Activated naive CD4-positive, alpha-beta T cell treated with anti-CD3 and anti-CD28 coated beads, Interleukin-2, amount 50 U/mL, for 24 hours (primary cell): ENCODE results near the gene RAC3.

Experiments used
- H3K27ac Mint-ChIP-seq: one replicate; pipeline ENCODE4 v1.8.0; 2021; ENCODE audit warnings: mild to moderate bottlenecking, mixed read lengths
- H3K27me3 Mint-ChIP-seq: one replicate; pipeline ENCODE4 v1.8.0; 2021; ENCODE audit warnings: mixed read lengths
- H3K36me3 Mint-ChIP-seq: one replicate; pipeline ENCODE4 v1.8.0; 2021; ENCODE audit warnings: mixed read lengths
- H3K4me1 Mint-ChIP-seq: one replicate; pipeline ENCODE4 v1.8.0; 2021; ENCODE audit warnings: mixed read lengths
- H3K4me3 Mint-ChIP-seq: one replicate; pipeline ENCODE4 v1.8.0; 2021; ENCODE audit warnings: mild to moderate bottlenecking, mixed read lengths
- H3K9me3 Mint-ChIP-seq: one replicate; pipeline ENCODE4 v1.8.0; 2021; ENCODE audit warnings: mixed read lengths

The RAC3 gene

DNA sequence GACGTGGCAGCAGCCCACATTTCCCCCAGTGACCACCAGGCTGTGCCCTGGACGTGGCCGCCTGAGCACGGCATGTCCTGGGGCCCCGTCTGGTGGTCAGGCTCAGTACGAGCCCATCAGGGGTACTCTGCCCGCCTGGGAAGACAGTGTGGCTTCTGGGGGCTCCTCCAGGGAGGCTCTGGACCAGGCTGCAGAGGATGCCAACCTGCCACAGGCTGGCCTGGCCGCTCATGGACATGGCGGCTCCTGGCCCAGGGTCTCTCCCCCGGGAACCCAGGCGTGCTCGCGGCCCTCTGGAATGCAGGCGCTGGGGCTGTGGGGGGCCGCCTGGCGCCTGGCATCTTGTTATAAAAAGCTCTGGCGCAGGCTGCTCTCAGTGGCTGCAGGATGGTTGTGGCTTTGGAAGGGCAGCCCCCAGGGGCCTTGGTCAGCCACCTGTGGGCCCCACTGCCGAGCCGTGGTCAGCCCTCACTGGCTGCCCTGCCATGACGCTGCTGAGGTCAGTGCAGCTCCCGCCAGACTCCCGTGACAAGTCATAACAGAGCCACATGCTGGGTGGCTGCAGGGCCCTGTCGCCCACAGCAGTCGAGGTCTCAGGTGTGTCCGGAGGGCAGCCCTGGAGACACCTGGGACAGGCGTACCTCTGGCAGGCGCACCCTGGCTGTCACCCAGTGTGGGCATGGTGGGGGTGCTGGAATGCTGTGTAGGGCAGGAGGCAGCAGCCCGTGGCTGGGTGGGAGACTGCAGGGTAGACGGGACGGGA is 23.8 kb upstream of the RAC3 start:
- Mint-ChIP-seq H3K27ac (no peak overlapping the region), H3K4me3 (no peak overlapping the region), H3K4me1 (no peaks in the 10 kb centered on the region), H3K9me3 (no peaks in the 10 kb centered on the region), H3K27me3 (no peaks in the 10 kb centered on the region), H3K36me3 (no peaks in the 10 kb centered on the region)

DNA sequence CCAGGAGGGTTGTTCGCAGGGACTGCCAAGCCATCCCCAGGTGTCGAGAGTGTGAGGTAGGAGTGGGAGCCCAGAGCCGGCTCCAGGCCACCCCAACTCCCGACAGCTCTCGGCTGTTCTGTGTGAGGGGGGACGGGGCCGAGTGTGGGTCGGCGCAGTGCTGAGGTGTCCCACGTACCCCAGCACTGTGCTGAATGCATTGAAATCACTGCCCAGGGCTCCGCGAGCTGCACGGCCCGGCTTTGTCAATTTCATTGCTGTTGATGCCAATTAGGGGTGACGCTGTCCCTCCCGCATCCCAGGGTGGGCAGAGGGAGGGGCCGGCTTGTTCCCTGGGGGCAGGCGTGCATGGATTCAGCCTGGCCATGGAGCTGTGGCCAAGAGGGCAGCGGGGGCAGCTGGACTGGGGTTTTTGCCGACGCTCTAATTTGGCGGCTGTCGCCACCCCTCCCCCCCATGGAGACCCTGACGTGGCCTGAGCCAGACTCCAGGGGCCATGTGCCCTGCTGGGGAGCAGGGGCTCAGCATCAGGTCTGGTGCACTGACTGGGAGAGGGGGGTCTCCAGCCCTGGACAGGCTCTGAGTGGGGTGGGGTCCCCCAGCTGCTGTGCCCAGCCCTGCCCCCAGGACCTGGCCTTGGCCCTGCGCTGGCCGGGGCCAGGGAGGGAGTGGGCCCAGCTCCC is 23.1 kb upstream of the RAC3 start:
- no peak overlapping the region for H3K27ac Mint-ChIP-seq
- H3K4me3 Mint-ChIP-seq, result no peak overlapping the region
- no peaks in the 10 kb centered on the region for H3K9me3 Mint-ChIP-seq
- H3K36me3 Mint-ChIP-seq, result no peaks in the 10 kb centered on the region
- no peaks in the 10 kb centered on the region for H3K4me1 Mint-ChIP-seq
- no peaks in the 10 kb centered on the region for H3K27me3 Mint-ChIP-seq

DNA sequence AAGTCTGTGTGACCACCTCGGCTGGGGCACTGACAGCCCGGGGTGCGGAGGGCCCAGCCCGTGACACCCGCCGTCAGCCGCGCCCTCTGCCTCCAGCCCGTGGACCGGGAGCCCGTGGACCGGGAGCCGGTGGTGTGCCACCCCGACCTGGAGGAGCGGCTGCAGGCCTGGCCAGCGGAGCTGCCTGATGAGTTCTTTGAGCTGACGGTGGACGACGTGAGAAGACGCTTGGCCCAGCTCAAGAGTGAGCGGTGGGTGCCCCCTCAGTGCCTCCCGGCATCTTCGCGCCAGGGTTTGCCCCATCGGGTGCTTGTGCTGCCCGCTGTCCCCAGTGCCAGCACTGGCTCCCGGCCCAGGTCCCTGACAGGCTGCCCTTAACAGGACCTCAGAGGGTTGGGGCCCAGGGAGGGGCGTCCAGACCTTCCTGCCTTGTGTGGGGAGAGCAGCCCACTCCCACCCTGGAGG is 22.5 kb upstream of the RAC3 start:
- Mint-ChIP-seq H3K4me1 (no peaks in the 10 kb centered on the region), H3K4me3 (no peak overlapping the region), H3K27me3 (no peaks in the 10 kb centered on the region), H3K27ac (no peak overlapping the region), H3K9me3 (no peaks in the 10 kb centered on the region), H3K36me3 (no peaks in the 10 kb centered on the region)

DNA sequence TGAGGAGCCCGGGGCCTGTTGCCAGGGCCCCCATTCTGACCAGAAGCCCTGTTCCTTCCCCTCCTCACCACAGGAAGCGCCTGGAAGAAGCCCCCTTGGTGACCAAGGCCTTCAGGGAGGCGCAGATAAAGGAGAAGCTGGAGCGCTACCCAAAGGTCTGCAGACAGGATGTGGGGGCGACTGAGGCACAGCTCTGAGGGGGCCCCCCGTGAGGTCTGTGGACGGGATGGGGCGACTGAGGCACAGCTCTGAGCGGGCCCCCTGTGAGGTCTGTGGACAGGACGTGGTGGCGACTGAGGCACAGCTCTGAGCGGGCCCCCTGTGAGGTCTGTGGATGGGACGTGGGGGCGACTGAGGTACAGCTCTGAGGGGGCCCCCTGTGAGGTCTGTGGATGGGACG is 22.1 kb upstream of the RAC3 start:
- H3K27ac Mint-ChIP-seq, result no peak overlapping the region
- no peaks in the 10 kb centered on the region for H3K4me1 Mint-ChIP-seq
- no peaks in the 10 kb centered on the region for H3K9me3 Mint-ChIP-seq
- no peak overlapping the region for H3K4me3 Mint-ChIP-seq
- H3K36me3 Mint-ChIP-seq, result no peaks in the 10 kb centered on the region
- no peaks in the 10 kb centered on the region for H3K27me3 Mint-ChIP-seq

DNA sequence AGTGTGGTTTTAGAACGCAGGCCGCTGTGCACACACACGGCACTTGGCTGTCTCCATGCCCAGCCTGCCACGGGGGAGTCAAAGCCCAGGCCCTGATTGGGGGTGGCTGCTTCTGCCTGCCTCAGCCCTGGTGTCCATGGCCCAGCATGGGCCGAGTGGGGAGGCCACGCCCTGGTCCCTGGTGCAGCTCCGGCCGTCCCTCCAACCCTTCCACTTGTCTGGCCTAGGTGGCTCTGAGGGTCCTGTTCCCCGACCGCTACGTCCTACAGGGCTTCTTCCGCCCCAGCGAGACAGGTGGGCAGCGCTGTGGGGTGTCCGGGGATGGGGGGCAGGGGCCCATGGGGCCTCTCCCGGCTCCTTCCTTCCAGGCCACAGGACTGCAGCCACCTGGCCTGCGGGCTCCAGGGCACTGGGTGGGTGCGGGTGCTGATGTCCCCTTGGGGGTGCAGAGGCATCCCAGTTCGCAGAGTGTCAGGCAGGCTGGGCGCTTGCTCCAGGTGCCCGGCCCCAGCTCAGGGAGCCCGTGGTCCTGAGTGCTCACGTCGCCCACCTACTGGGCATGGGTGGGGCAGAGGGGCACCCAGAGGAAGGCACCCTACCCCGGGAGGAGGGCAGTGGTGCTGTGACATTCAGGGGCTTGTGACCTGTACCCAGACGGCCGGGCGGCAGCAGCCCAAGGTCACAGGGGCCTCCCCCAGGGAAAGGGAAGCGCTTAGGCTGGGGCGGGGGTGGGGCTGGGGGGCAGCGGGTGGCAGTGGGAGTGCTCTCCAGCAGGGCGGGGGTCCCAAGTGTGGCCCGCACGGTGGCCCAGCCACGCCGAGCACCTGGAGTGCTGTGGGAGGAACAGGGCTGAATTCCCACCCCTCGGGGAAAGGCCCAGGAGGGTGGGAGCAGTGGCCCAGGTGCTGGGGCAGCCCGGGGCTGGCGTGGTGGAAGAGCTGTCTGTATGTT is 20.6 kb upstream of the RAC3 start:
- no peak overlapping the region for H3K27ac Mint-ChIP-seq
- H3K4me3 Mint-ChIP-seq, result no peak overlapping the region
- no peaks in the 10 kb centered on the region for H3K36me3 Mint-ChIP-seq
- no peaks in the 10 kb centered on the region for H3K4me1 Mint-ChIP-seq
- H3K9me3 Mint-ChIP-seq, result no peaks in the 10 kb centered on the region
- H3K27me3 Mint-ChIP-seq, result no peaks in the 10 kb centered on the region

DNA sequence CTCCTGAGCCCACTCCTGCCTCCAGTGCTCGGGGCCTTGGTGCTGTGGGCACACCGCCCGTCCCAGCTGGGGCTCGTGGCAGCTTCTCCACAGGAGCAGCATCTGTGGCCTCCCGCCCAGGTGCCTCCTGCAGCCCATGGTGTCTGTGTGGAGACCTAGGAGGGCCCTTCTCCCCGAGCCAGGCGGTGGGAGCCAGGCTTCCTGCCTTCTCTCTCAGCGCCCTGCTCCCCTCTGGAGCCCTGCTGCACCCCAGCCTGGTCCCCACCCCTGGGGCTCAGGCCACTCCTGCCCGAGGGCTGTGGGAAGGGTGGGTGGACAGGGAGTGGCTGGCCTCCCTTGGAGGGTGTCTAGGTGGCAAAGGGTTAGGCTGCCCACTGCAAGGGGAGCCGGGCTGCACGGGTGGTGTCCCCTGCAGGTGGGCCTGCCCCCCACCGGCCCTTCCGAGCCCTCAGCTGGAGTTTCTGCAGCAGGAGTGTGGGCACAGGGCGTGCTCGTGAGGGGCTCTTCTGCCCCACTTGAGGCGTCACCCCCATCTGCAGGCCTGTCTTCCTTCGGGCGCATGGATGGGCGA is 19.8 kb upstream of the RAC3 start:
- Mint-ChIP-seq H3K4me3 (no peak overlapping the region), H3K27me3 (no peaks in the 10 kb centered on the region), H3K9me3 (no peaks in the 10 kb centered on the region), H3K27ac (no peak overlapping the region), H3K4me1 (no peaks in the 10 kb centered on the region), H3K36me3 (no peaks in the 10 kb centered on the region)

DNA sequence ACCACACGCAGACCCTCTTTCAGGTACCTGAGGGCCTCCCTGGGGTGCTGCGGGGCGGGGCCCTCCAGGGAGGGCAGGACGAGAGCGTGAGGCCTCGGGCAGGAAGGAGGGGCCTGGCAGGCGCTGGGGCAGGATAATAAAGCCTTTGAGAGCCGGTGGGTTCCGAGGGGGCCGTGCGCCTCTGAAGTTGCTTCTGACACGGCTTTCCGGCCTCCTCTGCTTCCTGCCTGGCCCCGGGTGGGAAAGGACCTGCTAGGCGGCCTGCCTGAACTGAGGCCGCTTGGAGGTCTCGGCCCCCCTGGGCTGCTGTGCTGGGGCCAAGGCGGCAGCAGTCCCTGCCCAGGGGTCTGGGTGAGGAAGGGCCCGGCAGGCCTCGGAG is 19.2 kb upstream of the RAC3 start:
- no peaks in the 10 kb centered on the region for H3K9me3 Mint-ChIP-seq
- no peak overlapping the region for H3K27ac Mint-ChIP-seq
- no peaks in the 10 kb centered on the region for H3K36me3 Mint-ChIP-seq
- no peaks in the 10 kb centered on the region for H3K4me1 Mint-ChIP-seq
- H3K27me3 Mint-ChIP-seq, result no peaks in the 10 kb centered on the region
- no peak overlapping the region for H3K4me3 Mint-ChIP-seq

DNA sequence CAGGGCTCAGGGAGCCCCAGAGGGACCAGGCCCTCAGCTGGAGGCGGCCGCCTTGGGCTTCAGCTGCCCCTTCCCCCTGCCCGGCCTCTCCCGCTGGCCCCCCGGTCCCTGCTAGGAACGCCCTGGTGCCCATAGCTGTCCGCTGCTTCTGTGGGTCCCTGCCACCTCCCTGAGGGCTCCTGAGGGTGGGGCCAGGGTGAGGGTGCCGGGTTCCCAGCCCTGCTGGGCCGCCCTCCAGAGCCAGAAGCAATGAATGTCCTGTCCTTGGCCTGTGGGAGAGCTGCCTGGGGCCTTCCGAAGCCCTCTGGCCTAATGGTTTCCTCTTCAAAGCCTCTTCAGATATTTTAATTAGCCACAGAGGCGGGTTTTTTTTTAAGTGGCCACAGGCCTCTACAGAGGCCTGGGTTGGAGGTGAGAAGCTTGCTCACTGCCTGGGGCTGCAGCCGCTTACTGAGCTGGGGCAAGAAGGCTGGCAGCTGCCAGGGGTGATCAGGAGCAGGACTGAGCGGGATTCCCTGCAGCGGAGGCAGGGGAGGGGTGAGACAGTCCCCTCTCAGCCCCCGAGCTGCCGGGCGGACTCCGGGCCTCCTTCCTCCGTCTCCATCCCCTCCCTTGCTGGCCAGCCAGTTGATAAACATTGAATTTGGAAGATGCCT is 18.7 kb upstream of the RAC3 start:
- no peak overlapping the region for H3K27ac Mint-ChIP-seq
- H3K27me3 Mint-ChIP-seq, result no peaks in the 10 kb centered on the region
- no peaks in the 10 kb centered on the region for H3K4me1 Mint-ChIP-seq
- no peaks in the 10 kb centered on the region for H3K9me3 Mint-ChIP-seq
- H3K4me3 Mint-ChIP-seq, result no peak overlapping the region
- H3K36me3 Mint-ChIP-seq, result no peaks in the 10 kb centered on the region

DNA sequence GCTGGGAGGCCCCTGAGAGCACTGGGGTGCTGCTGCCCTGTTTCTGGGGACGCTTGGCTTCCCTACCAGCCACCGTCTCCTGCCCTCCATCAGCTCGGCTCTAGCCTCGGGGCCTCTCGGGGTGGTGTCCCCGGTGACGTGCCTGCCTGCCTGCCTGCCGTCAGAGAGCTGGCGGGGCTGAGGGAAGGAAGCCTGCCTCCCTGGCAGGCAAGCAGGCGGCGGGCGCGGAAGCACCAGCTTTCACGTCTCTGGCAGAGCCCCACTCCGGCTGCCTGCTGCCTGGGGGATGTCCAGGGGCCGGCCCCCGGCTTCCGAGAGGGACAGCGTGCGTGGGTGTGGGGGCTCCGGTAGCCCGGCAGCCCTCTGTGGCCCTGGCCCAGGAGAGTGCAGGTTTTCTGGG is 18.1 kb upstream of the RAC3 start:
- Mint-ChIP-seq H3K4me1 (no peaks in the 10 kb centered on the region), H3K27ac (no peak overlapping the region), H3K27me3 (no peaks in the 10 kb centered on the region), H3K9me3 (no peaks in the 10 kb centered on the region), H3K36me3 (no peaks in the 10 kb centered on the region), H3K4me3 (no peak overlapping the region)

DNA sequence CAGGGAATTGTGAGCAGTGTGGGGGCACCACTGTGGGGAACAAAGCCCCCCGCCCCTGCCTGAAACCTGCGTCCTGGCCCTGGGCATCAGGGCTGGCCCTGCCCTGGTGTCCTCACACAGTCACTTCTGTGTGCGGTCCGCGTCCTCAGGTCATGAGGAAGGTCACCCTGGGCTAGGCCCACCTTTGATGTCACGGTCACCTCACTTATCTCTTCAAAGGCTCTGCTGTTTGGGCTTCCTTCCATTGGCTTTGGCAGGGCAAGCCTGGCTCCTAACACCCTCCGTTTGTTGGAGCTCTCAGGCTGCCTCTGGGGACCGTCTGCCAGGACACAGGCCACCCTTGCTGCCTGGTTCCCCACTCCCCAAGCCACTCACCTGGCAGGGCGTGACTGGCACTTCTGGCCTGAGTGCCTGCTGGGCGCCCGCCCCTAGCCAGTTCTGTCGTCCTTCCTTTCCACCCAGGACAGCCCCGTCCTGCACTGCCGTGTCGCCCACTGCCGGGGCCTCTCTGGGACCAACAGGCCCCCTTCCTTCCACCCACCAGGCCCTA is 17.6 kb upstream of the RAC3 start:
- Mint-ChIP-seq H3K4me3 (no peak overlapping the region), H3K36me3 (no peaks in the 10 kb centered on the region), H3K4me1 (no peaks in the 10 kb centered on the region), H3K27me3 (no peaks in the 10 kb centered on the region), H3K27ac (no peak overlapping the region), H3K9me3 (no peaks in the 10 kb centered on the region)

DNA sequence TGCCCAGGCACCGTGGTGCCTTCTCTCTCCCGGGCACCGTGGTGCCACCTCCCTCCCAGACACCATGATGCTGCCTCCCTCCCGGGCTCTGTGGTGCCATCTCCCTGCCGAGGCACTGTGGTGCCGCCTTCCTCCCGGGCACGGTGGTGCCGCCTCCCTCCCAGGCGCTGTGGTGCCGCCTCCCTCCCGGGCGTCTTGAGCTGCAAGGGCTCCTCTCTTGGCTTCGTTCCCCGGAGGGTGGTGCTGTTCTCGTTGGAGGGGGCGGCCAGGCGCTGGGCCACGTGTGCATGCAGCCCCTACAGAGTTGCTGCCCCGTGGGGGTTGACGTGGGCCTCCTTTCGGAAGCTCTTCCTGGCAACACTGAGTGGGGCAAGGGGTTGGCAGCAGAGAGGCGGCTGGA is 17.0 kb upstream of the RAC3 start:
- H3K4me3 Mint-ChIP-seq, result no peak overlapping the region
- no peak overlapping the region for H3K27ac Mint-ChIP-seq
- H3K9me3 Mint-ChIP-seq, result no peaks in the 10 kb centered on the region
- no peaks in the 10 kb centered on the region for H3K4me1 Mint-ChIP-seq
- H3K27me3 Mint-ChIP-seq, result no peaks in the 10 kb centered on the region
- H3K36me3 Mint-ChIP-seq, result no peaks in the 10 kb centered on the region

DNA sequence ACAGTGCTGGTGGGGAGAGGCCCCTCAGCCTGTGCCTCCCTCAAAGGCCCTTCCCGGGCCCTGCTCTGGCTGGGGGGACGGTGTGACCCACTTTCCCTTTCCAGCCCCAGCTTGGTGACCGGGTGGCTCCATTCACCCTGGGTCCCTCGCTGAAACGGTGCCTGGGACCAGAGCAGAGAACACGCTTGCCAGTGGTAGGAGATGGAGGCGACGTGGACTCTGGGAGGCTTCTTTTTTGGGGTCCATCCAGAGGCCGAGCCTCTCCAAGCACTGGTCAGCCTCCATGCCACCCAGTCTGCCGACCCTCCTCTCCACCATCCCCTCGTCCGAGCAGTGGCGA is 16.5 kb upstream of the RAC3 start:
- no peaks in the 10 kb centered on the region for H3K36me3 Mint-ChIP-seq
- no peaks in the 10 kb centered on the region for H3K4me1 Mint-ChIP-seq
- H3K27ac Mint-ChIP-seq, result no peak overlapping the region
- H3K9me3 Mint-ChIP-seq, result no peaks in the 10 kb centered on the region
- H3K27me3 Mint-ChIP-seq, result no peaks in the 10 kb centered on the region
- H3K4me3 Mint-ChIP-seq, result no peak overlapping the region

DNA sequence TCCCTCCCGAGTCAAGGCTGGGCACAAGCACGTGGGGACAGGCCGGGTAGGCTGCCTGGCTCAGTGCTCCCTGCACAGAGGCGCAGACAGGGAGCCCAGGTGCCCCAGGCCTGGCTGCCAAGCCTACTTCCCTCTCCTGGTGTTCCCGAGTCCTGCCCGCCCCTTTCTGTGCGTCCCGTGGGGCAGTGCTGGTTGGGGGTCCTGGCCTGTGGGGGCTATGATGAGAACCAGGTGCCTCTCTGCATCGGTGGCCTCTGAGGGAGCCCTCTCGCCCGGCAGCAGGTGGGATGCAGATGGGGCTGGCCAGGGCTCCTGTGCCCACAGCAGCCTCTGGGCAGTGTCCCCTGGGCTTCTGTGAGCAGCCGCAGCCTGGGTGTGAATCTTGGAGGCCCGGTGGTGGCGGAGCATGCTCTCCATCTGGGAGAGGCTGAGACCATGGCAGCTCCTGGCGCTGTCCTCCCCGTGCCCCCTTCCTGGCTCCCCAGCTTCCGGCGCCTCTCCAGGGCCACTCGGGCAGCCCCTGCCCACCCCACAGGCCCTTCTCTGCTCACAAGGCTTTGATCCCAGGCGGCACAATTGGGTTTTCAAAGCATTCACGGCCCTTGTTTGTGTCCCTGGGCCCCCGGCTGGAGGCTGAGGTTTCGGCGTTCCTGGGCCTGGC is 16.0 kb upstream of the RAC3 start:
- H3K4me1 Mint-ChIP-seq, result peaks cover 3% of the 10 kb centered on the region
- no peak overlapping the region for H3K4me3 Mint-ChIP-seq
- no peaks in the 10 kb centered on the region for H3K27me3 Mint-ChIP-seq
- no peaks in the 10 kb centered on the region for H3K9me3 Mint-ChIP-seq
- H3K27ac Mint-ChIP-seq, result no peak overlapping the region
- no peaks in the 10 kb centered on the region for H3K36me3 Mint-ChIP-seq

DNA sequence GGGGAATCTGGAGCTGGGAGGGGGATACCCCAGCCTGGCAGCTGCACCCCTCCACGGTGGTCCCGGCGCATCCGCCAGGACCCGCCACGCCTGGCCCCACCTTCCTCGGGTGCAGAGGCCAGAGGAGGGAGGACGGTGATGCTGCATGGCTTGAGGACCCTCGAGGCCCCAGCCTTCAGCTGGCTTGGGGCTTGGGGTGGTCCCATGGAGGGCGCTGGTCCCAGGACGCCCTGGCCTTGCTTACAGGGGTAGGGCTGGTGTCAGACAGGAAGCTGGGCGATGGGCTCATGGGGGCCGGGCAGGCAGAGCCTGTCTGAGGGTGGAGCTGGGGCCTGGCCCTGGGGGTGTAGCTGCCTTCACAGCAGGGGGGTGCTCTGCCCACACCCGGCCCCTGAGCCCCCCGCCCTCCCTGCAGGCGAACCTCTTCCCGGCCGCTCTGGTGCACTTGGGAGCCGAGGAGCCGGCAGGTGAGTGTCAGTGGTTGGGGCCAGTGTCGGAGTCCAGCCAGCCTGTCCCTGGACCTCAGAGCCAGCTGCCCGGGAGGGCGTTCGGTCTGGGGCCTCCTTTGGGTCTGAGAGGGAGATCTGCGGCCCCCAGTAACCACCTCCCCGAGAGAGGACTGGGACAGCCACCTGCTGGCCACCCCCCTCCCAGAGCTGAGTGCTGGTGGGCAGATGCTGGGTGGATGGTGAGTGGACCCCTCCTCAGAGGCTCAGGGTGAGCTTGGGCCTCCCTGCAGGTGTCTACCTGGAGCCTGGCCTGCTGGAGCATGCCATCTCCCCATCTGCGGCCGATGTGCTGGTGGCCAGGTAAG is 15.2 kb upstream of the RAC3 start:
- no peaks in the 10 kb centered on the region for H3K27me3 Mint-ChIP-seq
- H3K9me3 Mint-ChIP-seq, result no peaks in the 10 kb centered on the region
- no peak overlapping the region for H3K4me3 Mint-ChIP-seq
- H3K36me3 Mint-ChIP-seq, result no peaks in the 10 kb centered on the region
- no peak overlapping the region for H3K27ac Mint-ChIP-seq
- H3K4me1 Mint-ChIP-seq, result peaks cover 6% of the 10 kb centered on the region
